BLaER1 treated with 17β-estradiol and CSF1 and Interleukin-3, amounts not matched to agents 10 nM and 100 nM (cell line): ENCODE results near the gene OR4K1.

ENCODE experiments used
- H3K27ac ChIP-seq, 11 experiments: shearing (Covaris generic); formaldehyde crosslinking; 2 replicates each; pipeline ENCODE4 v1.8.1; 2022
- H3K27me3 ChIP-seq, 11 experiments: shearing (Covaris generic); formaldehyde crosslinking; 2 replicates each; pipeline ENCODE4 v1.8.1; 2022
- H3K36me3 ChIP-seq, 11 experiments: shearing (Covaris generic); formaldehyde crosslinking; 2 replicates each; pipeline ENCODE4 v1.8.1; 2022
- H3K4me1 ChIP-seq, 10 experiments: shearing (Covaris generic); formaldehyde crosslinking; 2 replicates each; pipeline ENCODE4 v1.8.1; 2022
- H3K4me2 ChIP-seq, 11 experiments: shearing (Covaris generic); formaldehyde crosslinking; 2 replicates each; pipeline ENCODE4 v1.8.1; 2022
- H3K4me3 ChIP-seq, 10 experiments: shearing (Covaris generic); formaldehyde crosslinking; 2 replicates each; pipeline ENCODE4 v1.8.1; 2022
- H3K9ac ChIP-seq, 11 experiments: shearing (Covaris generic); formaldehyde crosslinking; 2 replicates each; pipeline ENCODE4 v1.8.1; 2022
- H3K9me3 ChIP-seq, 11 experiments: shearing (Covaris generic); formaldehyde crosslinking; replicated peaks in 1 of 11; 2 replicates each; pipeline ENCODE4 v1.8.1; 2022
- H4K20me1 ChIP-seq, 11 experiments: shearing (Covaris generic); formaldehyde crosslinking; 2 replicates each; pipeline ENCODE4 v1.8.1; 2022
- Cebpa-rat ChIP-seq, 11 experiments: shearing (Covaris generic); IDR thresholded peaks; 2 replicates each; pipeline ENCODE4 v1.8.1; 2022

Gene OR4K1, protein sequence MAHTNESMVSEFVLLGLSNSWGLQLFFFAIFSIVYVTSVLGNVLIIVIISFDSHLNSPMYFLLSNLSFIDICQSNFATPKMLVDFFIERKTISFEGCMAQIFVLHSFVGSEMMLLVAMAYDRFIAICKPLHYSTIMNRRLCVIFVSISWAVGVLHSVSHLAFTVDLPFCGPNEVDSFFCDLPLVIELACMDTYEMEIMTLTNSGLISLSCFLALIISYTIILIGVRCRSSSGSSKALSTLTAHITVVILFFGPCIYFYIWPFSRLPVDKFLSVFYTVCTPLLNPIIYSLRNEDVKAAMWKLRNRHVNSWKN

GRCh38 chr14:19930617-19931016 is at the start of gene OR4K1:
Gene OR4K1 (plus strand): TSS chr14:19930917. CDS start chr14:19935667, 4,750 bp downstream.
- no peaks in the 10 kb centered on the region for H3K4me1 ChIP-seq
- no peak within 1 kb of the TSS for H3K4me3 ChIP-seq
- H3K9ac ChIP-seq = no peak within 1 kb of the TSS
- H3K27ac ChIP-seq = no peak within 1 kb of the TSS
- no peak for TF ChIP-seq Cebpa-rat (IDR thresholded peaks at IDR 0.05)
- H3K27me3 ChIP-seq = no peaks in the 10 kb centered on the region
- H3K9me3 ChIP-seq = no peaks in the 10 kb centered on the region
- no peak within 1 kb of the TSS for H3K4me2 ChIP-seq
- no peaks in the 10 kb centered on the region for H3K36me3 ChIP-seq
- H4K20me1 ChIP-seq = no peaks in the 10 kb centered on the region

DNA sequence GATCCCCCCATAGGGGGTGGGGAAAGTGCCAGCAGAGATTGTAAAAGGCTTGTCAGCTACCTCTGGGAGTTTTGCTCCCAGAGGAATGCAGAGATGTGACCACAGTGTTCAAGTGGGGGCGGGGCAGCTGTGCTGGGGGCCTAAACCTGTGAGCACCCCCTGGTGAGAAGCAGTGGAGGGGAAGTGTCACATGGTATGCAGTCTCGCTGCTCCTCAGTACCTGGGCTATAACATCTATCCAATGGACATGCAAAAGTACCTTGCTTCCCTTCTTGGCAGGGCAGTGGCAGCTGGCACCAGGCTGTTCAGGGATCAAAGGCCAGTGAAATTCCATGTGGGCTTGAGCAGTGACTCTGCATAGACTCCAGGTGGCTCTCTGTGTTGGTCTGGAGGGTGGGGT is 35.4 kb upstream of the OR4K1 start:
- Histone ChIP-seq H3K27me3 (no peaks in the 10 kb centered on the region), H3K36me3 (no peaks in the 10 kb centered on the region), H3K9me3 (peaks cover 67 to 73% (median 69%) of the 10 kb centered on the region in 11 experiments), H3K4me1 (no peaks in the 10 kb centered on the region), H3K27ac (no peak overlapping the region), H4K20me1 (no peaks in the 10 kb centered on the region), H3K4me3 (no peak overlapping the region), H3K4me2 (no peak overlapping the region), H3K9ac (no peak overlapping the region)
- TF ChIP-seq Cebpa-rat (IDR thresholded peaks at IDR 0.05) = no peak

- no peak overlapping the region for H3K9ac ChIP-seq
- no peaks in the 10 kb centered on the region for H3K27me3 ChIP-seq
- no peak overlapping the region for H3K4me3 ChIP-seq
These were observed 29.7 kb upstream of the OR4K1 start for GRCh38 chr14:19900999-19901398.

DNA sequence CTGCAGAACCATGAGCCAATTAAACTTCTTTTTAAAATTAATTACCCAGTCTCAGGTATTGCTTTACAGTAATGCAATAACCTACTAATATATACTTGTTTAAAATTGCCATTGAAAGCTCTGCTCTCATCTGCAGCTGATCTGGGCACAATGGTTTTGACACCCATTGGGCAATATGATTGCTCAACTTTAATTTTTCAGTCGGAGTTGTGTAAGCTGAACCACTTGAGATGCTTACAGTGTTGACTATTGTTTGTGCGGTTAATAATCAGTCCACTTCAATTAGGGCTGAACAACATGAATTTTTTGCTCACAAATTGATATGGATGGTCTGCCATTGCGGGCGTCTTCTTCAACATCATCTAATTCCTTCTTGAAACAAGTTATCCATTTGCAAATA is 28.3 kb upstream of the OR4K1 start:
- Histone ChIP-seq H3K9me3 (peaks cover 2 to 12% (median 4%) of the 10 kb centered on the region in 11 experiments; a peak in 19 of 22 replicates), H3K4me3 (no peak overlapping the region), H3K4me2 (no peak overlapping the region), H4K20me1 (no peaks in the 10 kb centered on the region), H3K36me3 (no peaks in the 10 kb centered on the region), H3K27me3 (no peaks in the 10 kb centered on the region), H3K27ac (no peak overlapping the region), H3K4me1 (no peaks in the 10 kb centered on the region), H3K9ac (no peak overlapping the region)
- TF ChIP-seq Cebpa-rat (IDR thresholded peaks at IDR 0.05) = no peak

More at GRCh38 chr14:19900999-19901398, 29.7 kb upstream of the OR4K1 start:
- no peaks in the 10 kb centered on the region for H3K4me1 ChIP-seq
- no peak for TF ChIP-seq Cebpa-rat (IDR thresholded peaks at IDR 0.05)
- H3K36me3 ChIP-seq = no peaks in the 10 kb centered on the region
- no peak overlapping the region for H3K4me2 ChIP-seq
- H4K20me1 ChIP-seq = no peaks in the 10 kb centered on the region
- H3K27ac ChIP-seq = no peak overlapping the region
- peaks cover 16 to 26% (median 18%) of the 10 kb centered on the region in 11 experiments for H3K9me3 ChIP-seq

- H3K4me1 ChIP-seq = no peaks in the 10 kb centered on the region
- no peaks in the 10 kb centered on the region for H3K9me3 ChIP-seq
- no peak for TF ChIP-seq Cebpa-rat (IDR thresholded peaks at IDR 0.05)
These were observed 24.1 kb upstream of the OR4K1 start for GRCh38 chr14:19906665-19907064.

GRCh38 chr14:19911114-19911513 is 19.6 kb upstream of the OR4K1 start:
- Histone ChIP-seq H3K36me3 (no peaks in the 10 kb centered on the region), H4K20me1 (no peaks in the 10 kb centered on the region), H3K9me3 (no peaks in the 10 kb centered on the region), H3K4me2 (no peak overlapping the region), H3K9ac (no peak overlapping the region), H3K27me3 (no peaks in the 10 kb centered on the region), H3K4me1 (no peaks in the 10 kb centered on the region), H3K4me3 (no peak overlapping the region), H3K27ac (no peak overlapping the region)
- TF ChIP-seq Cebpa-rat (IDR thresholded peaks at IDR 0.05) = no peak

More at GRCh38 chr14:19906665-19907064, 24.1 kb upstream of the OR4K1 start:
- Histone ChIP-seq H3K9ac (no peak overlapping the region), H3K27ac (no peak overlapping the region), H3K36me3 (no peaks in the 10 kb centered on the region), H3K4me3 (no peak overlapping the region), H3K4me2 (no peak overlapping the region), H4K20me1 (no peaks in the 10 kb centered on the region), H3K27me3 (no peaks in the 10 kb centered on the region)

DNA sequence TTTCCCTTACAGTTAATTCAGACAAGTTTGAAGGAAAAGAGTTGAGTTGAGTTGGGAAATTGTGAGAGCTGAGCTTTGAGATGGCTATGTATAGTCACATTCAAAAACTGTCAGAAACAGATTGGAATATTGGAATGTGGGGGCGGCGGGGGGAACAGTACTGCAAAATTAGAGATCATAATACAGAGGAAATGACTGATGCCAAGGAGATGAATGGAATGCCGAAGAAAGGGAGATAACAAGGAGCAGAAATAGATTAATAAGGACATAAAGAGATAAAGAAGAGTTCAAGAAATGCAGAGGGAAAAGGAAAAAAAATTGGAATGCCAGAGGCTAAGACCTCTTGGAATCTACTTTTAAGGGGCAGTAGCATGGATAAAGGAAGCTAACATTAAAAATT is 13.5 kb upstream of the OR4K1 start:
- Histone ChIP-seq H3K27me3 (no peaks in the 10 kb centered on the region), H4K20me1 (no peaks in the 10 kb centered on the region), H3K27ac (no peak overlapping the region), H3K9ac (no peak overlapping the region), H3K4me3 (no peak overlapping the region), H3K4me2 (no peak overlapping the region), H3K9me3 (no peaks in the 10 kb centered on the region), H3K36me3 (no peaks in the 10 kb centered on the region), H3K4me1 (no peaks in the 10 kb centered on the region)
- no peak for TF ChIP-seq Cebpa-rat (IDR thresholded peaks at IDR 0.05)

DNA sequence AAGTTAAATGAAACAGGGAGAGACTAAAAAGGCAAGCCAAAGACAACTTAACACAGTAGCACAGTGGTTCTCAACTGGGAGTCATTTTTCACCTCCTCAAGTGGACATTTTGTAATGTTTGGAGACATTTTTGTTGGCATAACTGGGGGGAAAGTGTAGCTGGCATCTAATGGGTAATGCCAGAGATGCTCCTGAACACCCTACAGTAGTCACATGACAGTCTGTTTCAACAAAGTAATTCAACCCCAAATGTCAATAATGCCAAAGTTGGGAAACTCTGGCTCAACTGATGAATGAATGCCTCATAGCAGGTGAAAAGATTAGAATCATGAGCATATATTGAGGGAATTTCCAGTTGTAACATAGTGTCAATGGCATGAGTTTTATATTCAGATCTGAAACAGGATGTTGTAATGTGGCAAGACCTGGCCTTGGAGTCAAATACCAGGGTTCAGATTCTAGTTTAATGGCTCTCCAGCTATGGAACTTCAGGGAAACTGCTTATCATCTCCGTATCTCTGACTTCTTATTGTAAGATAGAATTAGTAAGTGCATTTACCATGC is 12.7 kb upstream of the OR4K1 start:
- no peaks in the 10 kb centered on the region for H3K9me3 ChIP-seq

GRCh38 chr14:19918553-19919264 is 12.0 kb upstream of the OR4K1 start:
- Histone ChIP-seq H3K36me3 (no peaks in the 10 kb centered on the region), H3K9ac (no peak overlapping the region), H3K4me1 (no peaks in the 10 kb centered on the region), H3K4me3 (no peak overlapping the region), H3K4me2 (no peak overlapping the region), H3K9me3 (no peaks in the 10 kb centered on the region), H3K27ac (no peak overlapping the region), H3K27me3 (no peaks in the 10 kb centered on the region), H4K20me1 (no peaks in the 10 kb centered on the region)
- TF ChIP-seq Cebpa-rat (IDR thresholded peaks at IDR 0.05) = no peak

More for the DNA sequence above, 12.7 kb upstream of the OR4K1 start:
- Histone ChIP-seq H4K20me1 (no peaks in the 10 kb centered on the region), H3K36me3 (no peaks in the 10 kb centered on the region), H3K27me3 (no peaks in the 10 kb centered on the region), H3K4me1 (no peaks in the 10 kb centered on the region), H3K4me2 (no peak overlapping the region), H3K4me3 (no peak overlapping the region), H3K9ac (no peak overlapping the region), H3K27ac (no peak overlapping the region)
- TF ChIP-seq Cebpa-rat (IDR thresholded peaks at IDR 0.05) = no peak
